ENCODE data around the gene GPR65.

GPR65 gene

DNA sequence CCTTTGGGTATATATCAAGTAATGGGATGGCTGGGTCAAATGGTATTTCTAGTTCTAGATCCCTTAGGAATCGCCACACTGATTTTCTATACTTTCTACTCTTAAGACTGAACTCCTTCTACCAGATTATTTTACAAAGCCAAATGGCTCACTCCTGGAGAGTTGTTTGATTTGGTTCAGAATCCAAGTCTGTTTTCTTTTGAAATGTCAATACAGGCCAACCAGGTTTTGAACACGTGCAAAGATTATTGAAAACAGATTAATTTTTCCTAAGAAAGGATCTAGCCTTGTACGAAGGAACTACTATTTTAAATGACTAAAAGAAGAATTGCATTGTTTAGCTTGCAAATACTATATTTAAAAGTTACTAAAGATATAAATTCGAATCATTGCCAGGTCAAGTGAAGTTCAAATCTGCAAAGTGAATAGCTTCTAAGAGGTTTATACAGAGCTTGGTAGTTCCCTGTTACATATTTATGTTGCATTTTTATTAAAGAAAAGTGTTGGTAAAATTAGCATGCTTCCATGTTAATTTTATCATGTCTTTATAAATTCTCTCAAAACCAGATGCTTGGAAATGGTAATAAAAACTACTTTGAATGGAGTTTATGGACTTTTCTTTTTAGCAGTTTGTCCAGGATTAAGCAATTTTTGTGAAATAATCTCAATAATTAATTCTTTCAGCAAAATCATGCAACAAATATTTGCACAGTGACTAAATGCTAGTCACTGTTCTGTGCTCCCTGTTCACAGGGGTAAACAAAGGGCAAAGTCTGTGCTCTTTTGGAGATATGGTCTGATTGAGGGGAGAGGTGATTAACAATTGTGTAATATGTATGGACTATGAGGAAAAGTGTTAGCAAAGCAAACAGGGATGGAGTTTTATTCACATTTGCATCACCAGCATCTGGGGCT, 38.9 kb downstream of the GPR65 start:
- DNase-seq, result no peak

DNA sequence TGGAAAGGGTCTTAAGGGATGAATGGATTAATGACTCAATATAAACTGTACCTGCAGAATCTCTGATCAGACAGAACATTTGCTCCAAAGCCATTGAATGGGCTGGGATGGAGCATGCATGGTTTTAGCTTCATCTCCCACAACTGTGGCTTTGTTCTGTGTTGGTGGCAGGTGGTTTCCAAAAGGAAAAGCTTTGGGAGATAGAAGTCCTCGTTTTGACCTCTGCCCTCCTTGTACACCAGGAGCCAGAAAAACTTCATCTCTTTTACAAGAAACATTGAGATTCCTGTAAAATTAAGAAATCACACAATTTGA, 39.5 kb downstream of the GPR65 start:
- DNase-seq, result no peak

DNA sequence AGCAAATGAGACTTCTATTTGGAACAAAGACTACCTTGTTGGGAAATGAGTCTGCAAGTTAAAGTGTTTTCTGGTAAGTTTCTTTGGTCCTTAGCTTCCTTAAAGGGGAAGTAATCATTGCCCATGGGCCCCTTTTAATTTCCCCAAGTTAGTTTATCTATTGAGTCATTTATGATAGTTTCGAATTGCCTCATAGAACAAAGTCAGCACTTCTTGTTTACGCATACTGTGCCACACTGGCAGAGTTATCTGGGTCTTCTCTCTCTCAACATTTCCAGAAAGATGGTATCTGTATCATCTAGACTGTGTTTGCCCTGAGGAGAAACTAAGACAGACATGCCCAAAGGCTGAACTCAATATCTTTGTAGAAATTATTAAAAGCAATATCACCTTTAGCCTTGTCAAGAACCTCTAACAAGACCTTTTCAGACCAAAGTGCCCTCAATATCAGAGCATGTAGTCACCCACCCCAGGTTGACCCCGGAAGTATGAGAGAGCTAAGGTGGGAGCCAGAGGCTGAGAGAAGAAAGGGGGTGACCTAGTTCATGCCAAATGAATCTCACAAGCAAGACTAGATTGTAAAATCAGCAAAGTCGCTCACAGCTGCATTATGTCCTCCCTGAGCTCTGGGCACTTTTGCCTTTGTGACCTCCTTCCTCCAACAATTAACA, 40.0 kb downstream of the GPR65 start:
- DNase-seq, result no peak

DNA sequence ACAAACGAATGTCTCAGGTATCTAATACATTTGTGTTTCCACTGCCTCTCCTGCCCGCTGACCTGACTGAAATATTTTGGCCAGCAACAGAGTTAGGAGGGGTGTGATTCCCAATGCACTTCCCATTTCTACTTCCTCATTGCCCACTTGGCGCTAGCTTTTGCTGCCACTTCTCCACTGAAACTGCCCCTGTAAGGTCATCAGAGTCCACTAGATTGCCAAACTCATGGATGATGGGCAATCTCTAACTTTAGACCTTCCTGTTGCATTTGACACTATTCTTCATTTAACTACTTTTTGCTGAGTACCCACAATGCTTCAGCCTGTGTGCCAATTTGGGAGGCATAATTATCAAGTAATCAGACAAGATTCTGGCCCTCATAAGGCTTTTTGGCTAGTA, 40.8 kb downstream of the GPR65 start:
- DNase-seq, result no peak

DNA sequence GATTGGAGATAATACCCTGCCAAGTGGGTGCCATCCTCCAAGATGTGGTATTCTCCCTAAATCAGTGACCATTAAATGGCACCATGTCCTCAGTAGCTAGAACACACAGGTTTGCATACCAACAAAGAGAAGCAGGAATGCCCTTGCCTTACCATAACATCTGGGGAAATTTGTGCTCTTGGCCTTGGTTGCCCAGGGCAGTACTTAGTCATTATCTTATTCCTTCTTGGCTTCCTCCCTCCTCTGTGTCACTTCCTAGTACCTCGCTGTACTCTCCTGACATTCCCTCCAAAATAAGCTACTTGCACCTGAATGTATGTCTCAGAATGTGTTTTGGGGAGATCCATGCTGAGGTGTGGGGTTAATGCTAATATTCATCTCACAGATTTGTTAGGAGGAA, 43.4 kb downstream of the GPR65 start:
- DNase-seq, result no peak

DNA sequence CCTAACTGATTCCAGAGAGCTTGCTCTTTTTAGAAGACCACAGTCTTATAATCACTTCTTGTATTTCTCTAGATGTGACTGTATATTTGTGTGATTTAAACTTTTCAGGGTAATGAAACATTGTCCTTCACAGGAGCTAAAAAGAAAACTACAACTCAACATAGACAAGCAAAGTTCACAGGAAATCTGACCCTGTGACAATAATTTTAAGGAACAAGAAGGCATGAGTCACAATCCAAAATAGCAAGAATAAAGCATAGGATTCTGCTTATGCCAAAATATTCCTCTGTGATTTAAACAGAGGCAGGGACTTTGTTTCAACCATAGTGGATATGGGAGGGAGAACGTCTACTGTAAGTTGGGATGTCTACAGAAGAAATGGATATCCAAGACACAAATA, 44.3 kb downstream of the GPR65 start:
- DNase-seq, result no peak

DNA sequence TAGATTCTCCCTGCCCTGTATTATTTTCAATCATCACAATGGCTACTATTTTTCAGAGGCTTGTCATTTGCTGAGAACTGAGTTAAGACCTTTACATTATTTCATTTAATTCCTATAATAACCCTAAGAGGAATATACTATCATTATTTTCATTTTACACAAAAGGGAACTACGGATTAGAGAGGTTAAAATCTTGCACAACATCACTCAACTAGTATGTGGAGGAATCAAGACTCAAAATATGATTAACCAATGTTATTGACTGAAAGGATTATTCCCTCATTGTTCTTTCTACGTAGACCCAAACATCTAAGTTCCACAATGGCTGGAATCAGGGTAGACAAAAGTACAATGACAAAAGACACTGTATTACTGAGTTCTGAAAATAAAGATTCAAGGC, 45.0 kb downstream of the GPR65 start:
- DNase-seq, result no peak

DNA sequence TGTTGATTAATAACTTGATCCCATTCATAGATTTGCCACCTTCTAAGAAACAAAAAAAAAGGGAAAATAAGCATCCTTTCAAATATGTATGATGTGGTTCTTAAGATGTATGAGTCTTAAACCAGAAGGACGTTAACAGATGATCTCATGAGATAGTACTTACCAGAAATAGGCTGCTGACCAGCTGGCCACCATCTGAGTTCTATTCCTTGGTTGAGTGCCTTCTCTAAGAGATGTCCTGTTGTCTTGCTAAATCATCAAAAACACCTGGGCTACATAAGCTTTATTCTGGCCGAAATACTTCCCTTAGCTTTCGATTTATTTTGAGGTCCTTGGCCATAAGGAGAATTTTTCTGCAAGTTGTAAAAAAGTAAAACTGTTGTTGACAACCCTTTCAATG, 55.6 kb downstream of the GPR65 start:
- DNase-seq, result no peak

DNA sequence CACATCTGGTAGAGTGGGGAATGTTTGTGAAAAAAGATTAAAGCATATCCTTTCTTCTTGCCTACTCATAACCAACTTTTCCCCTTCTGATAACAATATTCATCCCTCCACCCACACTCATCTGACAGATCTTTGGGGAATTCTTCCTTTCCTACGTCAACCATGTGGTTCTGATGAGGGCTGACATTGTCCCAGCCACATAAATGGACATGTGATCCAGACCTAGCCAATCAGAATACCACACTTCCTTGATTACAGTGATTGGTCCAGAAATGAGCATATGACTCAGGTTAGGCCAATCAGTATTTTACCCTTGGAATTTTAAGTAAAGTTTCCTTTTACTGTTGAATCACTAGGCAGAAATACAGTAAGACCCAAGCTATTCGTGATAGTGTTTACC, 58.9 kb downstream of the GPR65 start:
- DNase-seq, result no peak
